ENCODE data around the gene SCYL2.

DNA sequence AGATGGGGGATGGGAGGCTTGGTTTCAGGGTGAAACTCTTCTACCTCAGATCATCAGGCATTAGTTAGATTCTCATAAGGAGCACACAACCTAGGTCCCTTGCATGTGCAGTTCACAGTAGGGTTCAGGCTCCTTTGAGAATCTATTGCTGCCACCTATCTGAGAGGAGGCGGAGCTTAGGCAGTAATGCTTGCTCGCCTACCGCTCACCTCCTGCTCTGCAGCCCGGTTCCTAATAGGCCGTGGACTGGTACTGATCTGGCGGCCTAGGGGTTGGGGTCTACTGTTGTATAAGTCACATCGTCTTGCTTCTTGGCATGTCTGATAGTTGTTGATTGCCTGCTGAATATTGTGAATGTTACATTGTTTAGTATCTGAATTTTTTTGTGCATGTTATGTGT, 12.2 kb downstream of the SCYL2 start:
- TF ChIP-seq, protein P1, sequence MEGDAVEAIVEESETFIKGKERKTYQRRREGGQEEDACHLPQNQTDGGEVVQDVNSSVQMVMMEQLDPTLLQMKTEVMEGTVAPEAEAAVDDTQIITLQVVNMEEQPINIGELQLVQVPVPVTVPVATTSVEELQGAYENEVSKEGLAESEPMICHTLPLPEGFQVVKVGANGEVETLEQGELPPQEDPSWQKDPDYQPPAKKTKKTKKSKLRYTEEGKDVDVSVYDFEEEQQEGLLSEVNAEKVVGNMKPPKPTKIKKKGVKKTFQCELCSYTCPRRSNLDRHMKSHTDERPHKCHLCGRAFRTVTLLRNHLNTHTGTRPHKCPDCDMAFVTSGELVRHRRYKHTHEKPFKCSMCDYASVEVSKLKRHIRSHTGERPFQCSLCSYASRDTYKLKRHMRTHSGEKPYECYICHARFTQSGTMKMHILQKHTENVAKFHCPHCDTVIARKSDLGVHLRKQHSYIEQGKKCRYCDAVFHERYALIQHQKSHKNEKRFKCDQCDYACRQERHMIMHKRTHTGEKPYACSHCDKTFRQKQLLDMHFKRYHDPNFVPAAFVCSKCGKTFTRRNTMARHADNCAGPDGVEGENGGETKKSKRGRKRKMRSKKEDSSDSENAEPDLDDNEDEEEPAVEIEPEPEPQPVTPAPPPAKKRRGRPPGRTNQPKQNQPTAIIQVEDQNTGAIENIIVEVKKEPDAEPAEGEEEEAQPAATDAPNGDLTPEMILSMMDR (IDR thresholded peaks at IDR 0.05; ENCODE audit: low read depth, low read length, missing input control) = no peak
- TF ChIP-seq FOXA1 (IDR thresholded peaks at IDR 0.05) = no peak

All from liver (tissue), 2 donors.